ENCODE data around the gene PRAMEF17. TPM values are rescaled to one million over a fixed set of nuclear protein-coding genes. Genes with fewer than 3 reads are reported as not detected.

PRAMEF17 gene
- total and polyA plus RNA-seq, 9 of the 15 experiments (the other 6 are each of a cell fraction or from before 2014, with no cell fraction given), result not detected

- no TSS peak for BruUV-seq (replicated peaks)
- no peaks in the 10 kb centered on the region for H3K4me1 ChIP-seq (replicated peaks in 1 of 2; ENCODE audit: control insufficient read depth in 2 of 2, insufficient read depth in 2 of 2, low read length in 2 of 2)
- no peaks in the 10 kb centered on the region for H3K36me3 ChIP-seq (ENCODE audit: control insufficient read depth, insufficient read depth, low read length)
- POLR2A ChIA-PET, result no interaction called here
- H3K4me3 ChIP-seq, result no peak overlapping the region
- 3% methylated on average over 4 of the region's 4 CpGs for WGBS (ENCODE audit: insufficient coverage, low coverage, missing lambda C conversion rate)
- H3K27me3 ChIP-seq (ENCODE audit: control insufficient read depth in 2 of 2, insufficient read depth in 2 of 2, low read length in 2 of 2), result peaks cover 0 to 10% of the 10 kb centered on the region in 2 experiments; a peak in 1 of 5 replicates
- H3K9me1 ChIP-seq (ENCODE audit: control insufficient read depth, insufficient read depth, low read length), result no peaks in the 10 kb centered on the region
- H3K27ac ChIP-seq (ENCODE audit: extremely low read depth, low read depth, low read length), result no peak overlapping the region
- H4K20me1 ChIP-seq (replicated peaks; ENCODE audit: control insufficient read depth, insufficient read depth, low read length), result no peaks in the 10 kb centered on the region
- no peak overlapping the region for H3K9ac ChIP-seq (ENCODE audit: insufficient read depth in 1 of 2, low read depth in 2 of 2, low read length in 2 of 2)
- no peak for ATAC-seq
- no peaks in the 10 kb centered on the region for H3K79me2 ChIP-seq (ENCODE audit: control insufficient read depth, insufficient read depth, low read length)
- CTCF ChIA-PET (ENCODE audit: low intra/inter-chr PET ratio), result no interaction called here
- H3K4me2 ChIP-seq (ENCODE audit: insufficient read depth, low read length), result no peak overlapping the region
- no peak for FAIRE-seq
- no peak for DNase-seq (ENCODE audit: extremely low read depth in 1 of 4, low spot score in 3 of 4)
- H2AFZ ChIP-seq (ENCODE audit: low read depth, low read length), result no peak overlapping the region
- in situ Hi-C loops (cut with MboI) (no loop called here), intact Hi-C loops (cut with micrococcal nuclease) (no loop called here)
- no peaks in the 10 kb centered on the region for H3K9me3 ChIP-seq (replicated peaks; ENCODE audit: control insufficient read depth, insufficient read depth, low read depth, low read length)
- TF ChIP-seq MGA (IDR thresholded peaks at IDR 0.05) (no peak), YY1 (IDR thresholded peaks at IDR 0.05; ENCODE audit: borderline replicate concordance in 1 of 3, control insufficient read depth in 1 of 3, extremely low read depth in 1 of 3, insufficient read depth in 3 of 3, insufficient read length in 1 of 3, insufficient replicate concordance in 2 of 3, low read depth in 1 of 3, low read length in 2 of 3) (no peak), BRCA1 (IDR thresholded peaks at IDR 0.05) (no peak), BRCA1 (CRISPR knock-in tag; IDR thresholded peaks at IDR 0.05) (no peak), SNRNP70 (optimal IDR thresholded peaks at IDR 0.05; ENCODE audit: low read depth, low read length) (no peak), ZNF740 (CRISPR knock-in tag; IDR thresholded peaks at IDR 0.05) (no peak), ZNF740 (tag; IDR thresholded peaks at IDR 0.05) (no peak), ZNF77 (CRISPR knock-in tag; IDR thresholded peaks at IDR 0.05) (no peak), HEY1 (CRISPR knock-in tag; IDR thresholded peaks at IDR 0.05; ENCODE audit: borderline replicate concordance) (no peak), ADNP (tag; IDR thresholded peaks at IDR 0.05) (no peak), CSDE1 (IDR thresholded peaks at IDR 0.05) (no peak)
Measured at GRCh38 chr1:13407811-13408210, 18.4 kb downstream of the PRAMEF17 start.

All from K562 (cell line).